NB4 (cell line): ENCODE data around the gene TRUB2.
A peak's percentile ranks its signal among the peaks of the same experiment; 100 is the strongest.

Experiments
- DNase-seq: peaks from one replicate; pipeline ENCODE4 v3.0.0; 2010; ENCODE audit warnings: low read depth
- H3K4me3 ChIP-seq: one replicate; pipeline ENCODE4 v1.5.1; 2011; ENCODE audit warnings: mild to moderate bottlenecking, low read depth, low read length, moderate library complexity
- CTCF ChIP-seq: IDR thresholded peaks from one replicate; pipeline ENCODE4 v1.5.1; 2012; ENCODE audit warnings: low read depth, low read length
- MYC ChIP-seq: IDR thresholded peaks from 2 replicates; pipeline ENCODE4 v1.6.1; 2011; ENCODE audit warnings: low read depth, low read length
- POLR2A ChIP-seq: IDR thresholded peaks from 2 replicates; pipeline ENCODE4 v1.6.1; 2011; ENCODE audit warnings: mild to moderate bottlenecking; ENCODE audit not compliant: insufficient read length; ENCODE audit errors: extremely low read depth
- TF ChIP-seq, protein P1 (sequence below): IDR thresholded peaks from 2 replicates; pipeline ENCODE4 v1.6.1; 2011; ENCODE audit warnings: low read depth, low read length

TRUB2 gene

DNA sequence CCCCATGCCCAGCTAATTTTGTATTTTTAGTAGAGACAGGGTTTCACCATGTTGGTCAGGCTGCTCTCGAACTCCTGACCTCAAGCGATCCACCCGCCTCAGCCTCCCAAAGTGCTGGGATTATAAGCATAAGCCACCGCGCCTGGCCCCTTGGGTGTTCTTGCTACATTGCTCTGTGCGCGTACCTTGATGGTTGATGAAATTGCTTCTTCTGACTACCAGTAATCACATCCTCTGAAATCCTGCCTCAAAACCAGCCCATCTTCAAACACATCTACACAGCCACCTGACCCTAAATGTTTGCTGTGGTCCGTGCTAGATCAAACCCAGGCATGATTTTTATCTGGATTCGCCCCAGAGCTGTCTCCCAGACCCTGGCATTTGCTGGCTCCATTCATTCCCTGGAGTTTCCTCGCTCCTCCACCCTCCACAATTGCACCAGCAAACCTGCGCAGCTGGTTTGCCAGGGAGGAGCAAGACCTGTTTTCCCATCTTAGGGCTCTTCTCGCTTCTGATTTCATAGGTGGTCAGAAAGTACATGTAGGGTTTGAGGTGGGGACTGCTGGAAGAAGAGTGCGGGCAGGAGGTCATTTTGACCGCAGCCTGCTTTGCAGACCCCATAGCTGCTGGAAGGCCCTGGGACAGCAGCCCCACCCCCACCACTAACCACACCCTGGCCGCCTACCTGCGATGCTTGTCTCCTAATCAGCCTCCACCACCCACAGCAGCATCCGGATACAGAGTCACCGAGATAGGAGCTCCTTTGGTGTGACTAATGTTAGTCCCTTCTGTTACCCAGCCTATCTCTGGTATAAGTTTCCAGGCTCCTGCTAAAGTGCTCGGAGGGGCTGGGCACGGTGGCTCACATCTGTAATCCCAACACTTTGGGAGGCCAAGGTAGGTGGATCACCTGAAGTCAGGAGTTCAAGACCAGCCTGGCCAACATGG, 23.4 kb downstream of the TRUB2 start:
- no peak for DNase-seq
- no peak overlapping the region for H3K4me3 ChIP-seq
- TF ChIP-seq, protein P1, sequence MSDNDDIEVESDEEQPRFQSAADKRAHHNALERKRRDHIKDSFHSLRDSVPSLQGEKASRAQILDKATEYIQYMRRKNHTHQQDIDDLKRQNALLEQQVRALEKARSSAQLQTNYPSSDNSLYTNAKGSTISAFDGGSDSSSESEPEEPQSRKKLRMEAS, result no peak
- TF ChIP-seq POLR2A, result no peak
- TF ChIP-seq CTCF, result no peak
- TF ChIP-seq MYC, result no peak

DNA sequence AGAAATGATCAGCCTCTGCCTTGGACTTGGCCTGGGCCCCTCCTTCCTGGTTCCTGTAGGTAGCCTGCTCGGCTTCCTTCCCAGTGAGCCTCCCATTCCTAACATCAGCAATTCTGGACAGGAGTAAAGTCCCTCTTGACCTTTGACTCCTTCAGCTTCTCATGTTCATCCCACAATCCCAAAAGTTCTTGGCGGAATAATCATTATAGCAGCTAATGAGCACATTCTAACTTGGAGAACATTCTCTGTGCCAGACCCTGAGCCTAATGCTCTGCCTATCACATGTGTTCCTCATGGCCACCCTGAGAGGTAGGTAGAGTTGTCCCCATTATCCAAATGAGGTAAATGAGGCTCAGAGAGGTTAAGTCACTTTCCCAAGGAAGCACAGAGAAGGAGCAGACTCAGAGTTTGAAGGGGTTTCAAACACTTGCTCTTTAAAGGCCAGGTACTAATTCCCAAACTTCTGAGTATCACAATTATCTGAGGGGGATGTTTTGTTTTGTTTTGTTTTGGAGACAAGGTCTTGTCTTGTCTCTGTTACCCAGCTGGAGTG, 24.9 kb downstream of the TRUB2 start:
- H3K4me3 ChIP-seq, result no peak overlapping the region
- TF ChIP-seq MYC (no peak), CTCF (no peak)
- TF ChIP-seq, protein P1, result no peak
- DNase-seq, result no peak

GRCh38 chr9:128296340-128297220, 25.7 kb downstream of the TRUB2 start:
- peak; percentile 13 for DNase-seq
- no peak for TF ChIP-seq CTCF

GRCh38 chr9:128294142-128294541, 28.1 kb downstream of the TRUB2 start:
- TF ChIP-seq MYC (no peak), POLR2A (no peak), CTCF (no peak)
- TF ChIP-seq, protein P1, result no peak
- H3K4me3 ChIP-seq, result no peak overlapping the region
- no peak for DNase-seq

More at GRCh38 chr9:128296340-128297220, 25.7 kb downstream of the TRUB2 start:
- H3K4me3 ChIP-seq, result no peak overlapping the region

- peak; percentile 32 for DNase-seq
- no peak overlapping the region for H3K4me3 ChIP-seq
- TF ChIP-seq, protein P1, result no peak
- TF ChIP-seq POLR2A (no peak), CTCF (no peak), MYC (no peak)
Measured at GRCh38 chr9:128293091-128293490, 29.2 kb downstream of the TRUB2 start.
